SKM-1 treated with dmso at 0.1 percent for 144 hours (cell line): Measurements from ENCODE around the gene FOXRED2.

Source experiments
- DNase-seq: peaks from one replicate; lab custom pipeline; 2025; ENCODE audit not compliant: unreplicated experiment; lab: John Stamatoyannopoulos, UW

FOXRED2 gene

DNA sequence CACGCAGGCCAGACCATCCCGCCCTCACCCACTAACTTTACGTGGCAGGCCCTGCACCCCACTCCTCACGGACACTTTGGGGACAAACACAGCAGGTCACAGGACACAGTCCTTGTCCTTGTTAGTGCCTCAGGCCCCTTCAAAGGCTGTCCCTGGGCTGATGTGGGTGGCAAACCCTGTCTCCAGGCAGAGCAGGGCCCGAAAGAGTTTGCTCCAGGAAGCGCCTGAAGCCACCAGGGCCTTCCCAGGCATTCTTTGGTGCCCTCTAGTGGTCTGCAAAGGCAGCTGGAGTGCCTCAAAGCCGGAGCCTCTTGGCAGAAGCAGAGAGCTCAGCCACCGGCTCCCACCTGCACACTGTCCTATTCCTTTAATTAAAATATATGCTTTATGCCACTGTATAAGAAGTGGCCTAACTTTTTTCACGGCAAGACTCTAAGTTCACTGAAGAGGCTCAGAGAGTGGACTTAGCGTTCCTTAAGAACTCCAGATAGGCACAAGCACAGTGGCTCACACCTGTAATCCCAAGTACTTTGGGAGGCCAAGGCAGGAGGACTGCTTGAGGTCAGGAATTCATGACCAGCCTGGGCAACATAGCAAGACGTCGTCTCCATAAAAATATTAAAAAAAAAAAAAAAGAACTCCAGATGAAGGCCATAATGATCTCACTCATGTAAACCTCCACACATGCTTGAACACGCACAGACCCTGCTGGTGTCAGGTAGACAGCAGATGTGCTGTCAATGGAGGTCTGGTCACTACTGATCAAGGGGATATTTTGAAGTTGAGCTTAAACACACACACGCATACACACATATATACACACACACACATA lies 36.5 kb downstream of the FOXRED2 start:
- DNase-seq: peak; percentile 70

DNA sequence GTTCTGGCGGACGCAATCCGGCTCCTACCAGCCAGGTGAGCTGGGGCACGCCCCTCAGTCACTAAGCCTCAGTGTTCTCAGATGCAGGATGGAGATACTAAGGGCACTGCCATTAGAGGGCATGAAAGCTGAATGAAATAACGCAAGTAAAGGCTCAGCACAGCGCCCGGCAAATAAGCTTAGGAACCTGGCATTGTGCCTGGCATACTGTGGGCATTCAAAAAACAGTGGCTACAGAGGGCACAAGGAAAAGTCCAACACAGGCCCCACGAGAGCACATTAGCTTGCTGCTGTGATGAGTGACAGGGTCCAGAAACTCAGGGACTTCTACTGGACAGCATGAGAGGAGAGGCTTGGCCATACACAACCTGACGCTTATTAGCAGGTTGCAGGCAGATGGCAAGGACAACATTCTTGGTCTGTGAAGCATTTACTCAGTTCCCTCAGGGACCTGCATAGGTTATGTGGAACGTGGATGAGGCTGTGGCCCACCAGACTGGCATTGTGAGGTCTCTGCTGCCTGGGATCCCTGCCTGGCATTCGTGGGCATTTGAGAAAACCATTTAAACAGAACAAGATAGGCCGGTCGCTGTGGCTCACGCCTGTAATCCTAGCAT lies 37.6 kb downstream of the FOXRED2 start:
- no peak for DNase-seq

DNA sequence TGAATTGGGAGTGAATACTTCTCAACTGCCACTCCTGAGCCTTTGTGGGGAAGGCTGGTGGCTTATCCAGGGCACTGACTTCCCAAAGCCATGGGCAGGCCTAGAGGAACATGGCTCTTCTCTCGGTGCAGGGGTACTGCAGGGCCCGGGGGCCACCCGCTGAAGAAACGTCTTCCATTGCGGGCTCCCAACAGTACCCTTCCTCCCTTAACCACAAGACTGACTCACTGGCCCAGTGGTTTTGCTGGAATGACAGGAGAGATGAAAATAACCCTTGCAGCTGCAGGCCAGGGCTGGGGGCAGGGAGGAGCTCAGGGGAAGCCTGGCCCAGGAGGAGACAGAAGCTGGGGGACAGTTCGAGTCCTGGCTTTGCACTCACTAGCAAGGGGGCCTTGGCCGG lies 38.9 kb downstream of the FOXRED2 start:
- peak; percentile 85 for DNase-seq

- DNase-seq: no peak
Observed at GRCh38 chr22:36467042-36467810, 39.6 kb downstream of the FOXRED2 start.

GRCh38 chr22:36466258-36466657 lies 40.6 kb downstream of the FOXRED2 start:
- no peak for DNase-seq

DNA sequence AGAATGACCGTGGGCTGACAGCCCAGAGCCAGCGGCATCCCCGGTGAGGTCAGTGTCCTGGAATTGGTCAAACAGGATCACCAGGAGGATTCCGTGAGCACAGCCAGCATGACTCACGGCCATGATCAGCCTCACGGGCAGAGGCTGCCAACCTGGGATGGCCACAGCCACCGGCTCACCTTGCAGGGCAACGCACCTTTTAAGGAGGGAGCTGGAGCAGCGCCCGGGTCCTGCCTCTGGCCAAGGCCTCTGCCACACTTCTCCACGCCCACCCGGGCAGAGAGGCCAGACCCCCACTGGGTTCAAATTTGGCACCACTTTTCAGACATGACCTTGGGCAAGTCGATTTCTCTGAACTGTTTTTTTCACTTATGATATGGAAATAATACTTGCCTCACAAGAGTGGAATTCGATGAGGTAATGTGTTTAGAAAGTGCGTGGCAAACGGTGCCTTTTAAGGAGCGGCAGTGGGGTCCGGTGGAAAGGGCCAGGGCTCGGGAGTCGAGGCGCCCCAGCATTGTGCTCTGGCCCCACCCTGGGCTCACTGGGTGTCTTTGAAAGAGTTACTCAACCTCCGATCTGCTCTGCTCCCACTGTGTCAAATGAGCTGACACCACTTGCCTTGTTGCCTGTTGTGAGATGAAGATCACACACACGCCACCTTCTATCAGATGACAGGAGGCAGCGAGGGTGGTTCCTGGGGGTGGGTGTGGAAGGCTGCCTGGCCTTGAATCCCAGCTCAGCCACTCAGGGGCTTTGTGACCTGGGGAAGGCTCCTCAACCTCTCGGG lies 41.4 kb downstream of the FOXRED2 start:
- no peak for DNase-seq

DNA sequence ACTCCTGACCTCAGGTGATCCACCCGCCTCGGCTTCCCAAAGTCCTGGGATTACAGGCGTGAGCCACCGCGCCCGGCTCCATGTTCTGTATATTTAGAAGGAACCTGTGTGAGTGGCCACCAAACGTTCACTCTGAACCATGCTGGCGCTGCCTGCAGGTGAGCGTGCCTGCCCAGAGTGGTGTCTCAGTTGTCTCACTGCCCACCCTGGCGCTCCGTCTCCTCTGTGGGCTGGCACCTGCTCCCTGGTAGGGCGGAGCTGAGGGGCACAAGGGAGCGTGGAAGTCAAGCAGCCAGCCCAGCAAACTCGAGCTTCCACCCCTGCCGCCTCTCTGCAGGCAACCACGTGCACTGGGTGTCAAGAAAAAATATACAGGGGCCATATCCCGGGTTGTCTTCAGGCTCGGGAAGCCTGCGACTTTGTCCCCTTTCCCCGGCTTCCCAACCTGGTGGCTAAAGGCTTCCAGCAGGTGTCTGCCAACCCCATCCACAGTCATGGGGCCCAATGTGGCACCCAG lies 42.1 kb downstream of the FOXRED2 start:
- DNase-seq: no peak

DNA sequence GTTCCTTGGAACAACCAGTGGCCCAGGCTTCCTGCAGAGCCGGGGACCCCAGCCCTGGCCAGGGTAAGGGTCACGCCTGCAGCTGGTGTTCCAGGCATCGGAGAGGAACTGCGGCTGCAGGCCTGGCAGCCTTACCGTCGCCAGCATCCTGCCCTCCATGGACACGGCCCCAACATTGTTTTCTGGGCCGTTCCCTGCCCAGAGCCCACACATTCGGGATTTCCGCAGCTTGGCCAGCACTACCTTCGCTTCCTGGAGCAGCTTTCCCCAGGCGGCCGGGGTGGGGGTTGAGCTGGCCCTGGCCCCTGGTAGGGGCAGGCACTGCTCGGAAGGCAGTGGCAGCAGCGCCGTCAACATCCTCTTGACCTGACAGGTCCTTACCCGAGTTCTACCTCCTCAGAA lies 43.1 kb downstream of the FOXRED2 start:
- DNase-seq: no peak

DNA sequence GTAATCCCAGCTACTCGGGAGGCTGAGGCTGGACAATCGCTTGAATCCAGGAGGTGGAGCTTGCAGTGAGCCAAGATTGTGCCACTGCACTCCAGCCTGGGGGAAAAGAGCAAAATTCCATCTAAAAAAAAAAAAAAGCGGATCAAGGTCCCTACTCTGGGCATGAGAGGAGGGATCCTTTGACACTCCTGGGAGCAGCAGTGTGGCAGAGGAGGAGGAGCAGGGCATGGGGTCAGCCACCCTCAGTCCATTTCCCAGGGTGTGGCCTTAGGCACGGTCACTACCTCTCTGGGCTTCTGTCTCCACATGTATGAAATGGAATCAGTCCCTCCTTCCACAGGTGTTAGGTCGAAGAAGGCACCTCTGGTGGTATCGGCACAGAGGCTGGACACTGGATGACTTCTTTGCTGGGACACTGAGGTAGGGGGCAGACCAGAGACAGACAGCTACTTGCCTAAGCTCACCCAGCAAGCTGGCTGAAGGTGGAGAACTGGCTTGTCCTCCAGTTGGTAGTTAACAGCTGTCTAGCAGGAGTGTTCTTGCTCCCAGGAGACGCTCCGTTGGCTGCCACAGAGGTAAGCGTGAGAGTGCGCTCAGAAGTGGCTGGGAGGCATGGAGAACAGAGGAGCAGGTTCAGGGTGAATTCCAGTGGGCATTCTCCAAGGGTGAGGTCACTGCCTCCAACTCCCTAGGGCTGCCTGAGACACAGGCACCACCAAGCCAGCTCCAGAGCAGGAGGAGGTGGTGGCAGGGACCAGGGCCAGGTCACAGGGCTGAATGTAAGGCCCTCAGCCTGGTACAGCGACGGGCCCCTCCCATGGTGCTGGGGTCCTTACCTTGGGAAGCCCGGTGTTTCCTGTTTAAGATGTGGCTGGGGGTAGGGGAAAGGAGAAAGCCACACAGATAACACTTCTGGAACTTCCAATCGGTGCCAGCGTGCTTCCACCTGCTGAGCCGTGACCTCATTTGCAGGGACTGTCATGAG lies 44.9 kb downstream of the FOXRED2 start:
- DNase-seq: no peak

DNA sequence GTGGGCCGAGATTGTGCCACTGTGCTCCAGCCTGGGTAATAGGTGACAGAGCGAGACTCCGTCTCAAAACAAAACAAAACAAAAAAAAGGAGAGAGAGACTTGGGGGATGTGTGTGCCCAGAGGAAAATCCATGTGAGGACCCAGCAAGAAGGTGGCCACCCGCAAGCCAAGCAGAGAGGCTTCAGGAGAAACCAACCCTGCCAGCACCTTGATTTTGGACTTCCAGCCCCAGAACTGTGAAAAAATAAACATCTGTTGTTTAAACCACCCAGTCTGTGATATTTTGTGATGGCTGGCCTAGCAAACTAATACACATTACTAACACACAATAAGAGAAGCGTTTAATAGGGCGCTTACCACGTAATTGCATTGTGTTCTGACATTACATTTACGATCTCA lies 46.6 kb downstream of the FOXRED2 start:
- no peak for DNase-seq

DNA sequence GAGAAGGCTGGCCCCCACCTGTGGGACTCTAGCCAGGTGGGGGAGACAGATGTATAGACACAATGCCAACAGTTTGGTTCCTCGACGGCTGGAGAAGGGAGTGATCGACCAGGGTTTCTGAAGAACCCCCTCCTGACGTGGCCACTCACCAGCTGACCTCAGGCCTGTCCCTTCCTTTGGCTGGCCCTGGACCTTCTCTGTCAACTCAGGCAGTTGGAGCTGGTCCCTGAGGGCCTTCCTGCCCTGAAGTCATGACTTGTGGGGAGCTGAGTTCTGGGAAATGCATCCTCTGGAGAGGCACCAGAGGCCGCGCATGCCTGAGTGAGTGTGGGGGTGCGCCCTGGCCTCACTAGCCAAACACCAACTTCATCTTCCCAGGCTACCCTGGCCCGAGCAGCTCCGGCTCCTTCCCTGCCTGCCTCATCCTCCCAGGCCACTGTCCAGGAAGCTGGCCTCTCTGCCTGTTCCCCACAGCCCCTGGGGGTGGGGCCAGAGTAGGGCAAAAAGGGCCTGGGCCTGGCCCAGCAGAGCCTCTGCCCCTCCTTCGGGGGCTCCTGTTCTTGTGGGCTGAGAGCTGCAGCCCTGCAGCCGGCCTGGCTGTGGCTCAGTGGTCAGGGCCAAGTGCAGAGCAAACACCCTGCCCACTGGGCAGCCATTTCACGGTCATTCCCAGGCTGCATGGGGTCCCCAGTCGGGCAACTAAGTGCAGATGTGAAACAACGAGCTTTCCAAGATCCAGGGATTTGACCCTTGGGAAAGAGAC lies 49.0 kb downstream of the FOXRED2 start:
- DNase-seq: no peak

DNA sequence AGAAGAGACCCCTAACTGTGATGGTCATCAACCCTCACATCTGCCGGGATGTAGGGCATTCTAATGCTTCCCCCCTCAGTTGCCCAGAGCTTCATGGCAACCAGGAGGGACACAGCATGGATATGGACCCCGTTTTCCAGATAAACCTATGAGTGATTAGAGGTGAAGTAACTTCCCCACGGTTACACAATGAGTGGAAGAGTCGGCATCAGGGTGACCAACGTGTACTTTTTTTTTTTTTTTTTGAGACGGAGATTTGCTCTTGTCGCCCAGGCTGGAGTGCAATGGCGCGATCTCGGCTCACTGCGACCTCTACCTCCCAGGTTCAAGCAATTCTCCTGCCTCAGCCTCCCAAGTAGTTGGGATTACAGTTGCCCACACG lies 50.4 kb downstream of the FOXRED2 start:
- DNase-seq: no peak

- no peak for DNase-seq
Observed at GRCh38 chr22:36455571-36456463, 51.0 kb downstream of the FOXRED2 start.

GRCh38 chr22:36454916-36455570 lies 51.8 kb downstream of the FOXRED2 start:
- DNase-seq: no peak

DNA sequence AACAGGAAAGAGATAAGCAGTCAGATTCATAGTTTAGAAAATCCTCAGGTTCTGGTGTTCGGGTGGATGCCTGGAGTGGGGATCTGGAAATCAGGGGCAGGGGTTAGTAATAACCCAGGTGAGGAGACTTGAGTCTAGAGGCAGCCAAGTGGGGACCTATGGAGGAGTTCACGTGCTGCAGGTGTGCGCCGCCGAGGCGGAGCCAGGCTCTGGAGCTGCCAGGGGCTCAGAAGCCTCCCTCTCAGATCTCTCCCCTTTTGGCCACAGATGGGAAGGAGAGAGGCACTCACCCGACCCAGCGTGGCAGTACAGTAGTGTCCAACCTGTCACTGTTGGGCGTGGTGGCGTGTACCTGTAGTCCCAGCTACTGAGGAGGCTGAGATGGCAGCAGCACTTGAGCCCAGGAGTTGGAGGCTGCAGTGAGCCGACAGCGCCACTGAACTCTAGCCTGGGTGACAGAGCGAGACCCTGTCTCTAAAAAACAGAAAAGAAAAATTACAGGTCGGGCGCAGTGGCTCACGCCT lies 52.9 kb downstream of the FOXRED2 start:
- no peak for DNase-seq

DNA sequence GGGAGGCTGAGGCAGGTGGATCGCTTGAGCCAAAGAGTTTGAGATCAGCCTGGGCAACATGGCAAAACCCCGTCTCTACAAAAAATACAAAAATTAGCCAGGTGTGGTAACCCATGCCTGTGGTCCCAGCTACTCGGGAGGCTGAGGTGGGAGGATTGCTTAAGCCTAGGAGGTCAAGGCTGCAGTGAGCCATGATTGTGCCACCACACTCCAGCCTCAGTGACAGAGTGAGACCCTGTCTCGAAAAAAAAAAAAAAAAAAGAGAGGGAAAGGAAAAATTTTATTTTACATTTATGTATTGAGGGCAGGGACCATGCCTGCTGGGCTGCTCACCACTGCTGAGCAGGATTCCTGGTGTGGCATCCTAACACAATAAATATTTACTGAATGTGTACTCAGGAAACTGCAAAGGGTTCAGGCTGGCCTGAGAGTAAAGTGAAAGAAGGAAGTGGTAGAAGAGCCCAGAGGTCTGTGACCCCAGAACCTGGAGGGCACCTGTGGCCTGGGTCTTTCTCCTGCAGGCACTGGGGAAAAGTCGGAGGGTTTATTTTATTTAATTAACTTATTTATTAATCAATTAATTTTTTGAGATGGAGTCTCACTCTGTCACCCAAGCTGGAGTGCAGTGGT lies 53.7 kb downstream of the FOXRED2 start:
- DNase-seq: peak; percentile 23
